ENCODE data around the gene PCDHGA3. TPM values are rescaled to one million over a fixed set of nuclear protein-coding genes. Genes with fewer than 3 reads are reported as not detected.
"Not testable (repeated sequence)": the region's sequence is repeated elsewhere in the genome, so short reads cannot be mapped to it uniquely, and the experiment has no call there.

PCDHGA3 gene
- total and polyA plus RNA-seq, 2 donors (not counting 1 experiment from before 2014, with no cell fraction given): 1.4 to 2.8 TPM

DNA sequence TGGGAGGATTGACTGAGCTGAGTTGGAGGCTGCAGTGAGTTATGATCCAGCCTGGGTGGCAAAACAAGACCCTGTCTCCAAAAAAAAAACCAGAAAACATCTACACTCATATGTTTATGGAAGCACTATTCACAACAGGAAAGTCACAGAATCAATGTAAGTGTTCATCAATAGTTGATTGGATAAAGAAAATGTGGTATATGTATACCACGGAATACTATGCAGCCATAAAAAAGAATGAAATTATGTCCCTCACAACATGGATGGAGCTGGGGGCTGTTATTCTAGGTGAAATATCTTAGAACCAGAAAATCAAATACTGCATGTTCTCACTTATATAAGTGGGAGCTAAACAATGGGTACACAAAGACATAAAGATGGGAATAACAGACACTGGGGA, 37.0 kb upstream of the PCDHGA3 start:
- Histone ChIP-seq H3K4me1 (ENCODE audit: control insufficient read depth, extremely low read depth, insufficient read depth, low read length) (no peaks in the 10 kb centered on the region), H2AFZ (ENCODE audit: low read length) (no peak overlapping the region), H4K20me1 (ENCODE audit: control insufficient read depth, extremely low read depth, insufficient read depth, low read length) (no peaks in the 10 kb centered on the region), H3K9ac (ENCODE audit: insufficient read depth, low read length) (no peak overlapping the region), H3K9me3 (ENCODE audit: control insufficient read depth, insufficient read depth, low read depth, low read length) (no peaks in the 10 kb centered on the region), H3K27me3 (ENCODE audit: control insufficient read depth, insufficient read depth, low read length) (no peaks in the 10 kb centered on the region), H3K4me2 (ENCODE audit: extremely low read depth, insufficient read depth, low read length) (no peak overlapping the region), H3K27ac (ENCODE audit: insufficient read depth, low read length) (no peak overlapping the region), H3K4me3 (replicated peaks in 1 of 4; ENCODE audit: control extremely low read depth in 1 of 4, insufficient read depth in 1 of 4, low read depth in 3 of 4, low read length in 4 of 4) (no peak overlapping the region), H3K79me2 (ENCODE audit: control insufficient read depth, insufficient read depth, low read length) (no peaks in the 10 kb centered on the region), H3K36me3 (ENCODE audit: control insufficient read depth, insufficient read depth, low read length) (no peaks in the 10 kb centered on the region)
- DNase-seq (ENCODE audit: low read depth in 2 of 2): no peak
- no peak for TF ChIP-seq CTCF (conservative IDR thresholded peaks at IDR 0.05 in 1 of 2, IDR thresholded peaks at IDR 0.05 in 1 of 2; ENCODE audit: low read depth in 1 of 2, low read length in 2 of 2)
- TF ChIP-seq EZH2 (IDR thresholded peaks at IDR 0.05; ENCODE audit: low read length, missing control alignments): no peak

DNA sequence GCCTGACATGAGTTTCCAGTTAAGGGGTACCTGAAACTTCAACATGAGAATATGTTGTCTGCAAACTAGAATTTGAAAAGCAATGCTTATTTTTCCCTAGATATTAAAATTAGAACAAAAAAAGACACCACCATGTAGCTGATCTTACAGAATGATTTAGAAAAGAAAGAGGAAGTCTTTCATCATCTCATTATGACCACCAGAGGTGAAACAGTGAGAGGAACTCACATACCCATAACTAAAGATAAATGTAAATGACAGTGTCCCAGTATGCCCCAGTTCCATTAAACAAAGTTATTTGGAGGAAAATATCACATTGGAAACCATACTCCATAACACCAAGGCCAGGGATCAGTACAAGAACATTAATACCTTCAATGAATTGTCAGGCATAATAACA, 29.9 kb upstream of the PCDHGA3 start:
- H3K4me1 ChIP-seq (ENCODE audit: control insufficient read depth, extremely low read depth, insufficient read depth, low read length): no peaks in the 10 kb centered on the region
- peaks cover 12% of the 10 kb centered on the region for H3K79me2 ChIP-seq (ENCODE audit: control insufficient read depth, insufficient read depth, low read length)
- H3K9ac ChIP-seq (ENCODE audit: insufficient read depth, low read length): no peak overlapping the region

DNA sequence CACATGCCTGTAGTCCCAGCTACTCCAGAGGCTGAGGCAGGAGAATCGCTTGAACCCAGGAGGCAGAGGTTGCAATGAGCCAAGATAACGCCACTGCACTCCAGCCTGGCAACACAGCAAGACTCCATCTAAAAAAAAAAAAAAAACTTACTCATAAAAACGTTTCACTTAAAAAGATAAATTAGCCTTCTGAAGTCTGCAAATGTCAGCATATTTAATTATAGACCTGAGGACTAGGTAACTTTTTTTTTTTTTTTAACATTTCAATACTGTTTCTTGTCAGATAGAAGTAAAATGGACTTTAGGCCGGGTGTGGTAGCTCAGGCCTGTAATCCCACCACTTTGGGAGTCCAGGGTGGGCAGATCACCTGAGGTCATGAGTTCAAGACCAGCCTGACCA, 26.7 kb upstream of the PCDHGA3 start:
- H3K27ac ChIP-seq (ENCODE audit: insufficient read depth, low read length); H4K20me1 ChIP-seq (ENCODE audit: control insufficient read depth, extremely low read depth, insufficient read depth, low read length); DNase-seq (ENCODE audit: low read depth in 2 of 2); H3K4me1 ChIP-seq (ENCODE audit: control insufficient read depth, extremely low read depth, insufficient read depth, low read length); H3K4me3 ChIP-seq (replicated peaks in 1 of 4; ENCODE audit: control extremely low read depth in 1 of 4, insufficient read depth in 1 of 4, low read depth in 3 of 4, low read length in 4 of 4); H3K27me3 ChIP-seq (ENCODE audit: control insufficient read depth, insufficient read depth, low read length); H3K9ac ChIP-seq (ENCODE audit: insufficient read depth, low read length); H2AFZ ChIP-seq (ENCODE audit: low read length); H3K4me2 ChIP-seq (ENCODE audit: extremely low read depth, insufficient read depth, low read length); H3K36me3 ChIP-seq (ENCODE audit: control insufficient read depth, insufficient read depth, low read length): not testable (repeated sequence)
- peaks cover 12% of the 10 kb centered on the region for H3K9me3 ChIP-seq (ENCODE audit: control insufficient read depth, insufficient read depth, low read depth, low read length)
- H3K79me2 ChIP-seq (ENCODE audit: control insufficient read depth, insufficient read depth, low read length): peaks cover 25% of the 10 kb centered on the region

More for the DNA sequence above, 29.9 kb upstream of the PCDHGA3 start:
- H3K36me3 ChIP-seq (ENCODE audit: control insufficient read depth, insufficient read depth, low read length): no peaks in the 10 kb centered on the region
- H3K4me2 ChIP-seq (ENCODE audit: extremely low read depth, insufficient read depth, low read length): no peak overlapping the region
- H4K20me1 ChIP-seq (ENCODE audit: control insufficient read depth, extremely low read depth, insufficient read depth, low read length): no peaks in the 10 kb centered on the region
- TF ChIP-seq EZH2 (IDR thresholded peaks at IDR 0.05; ENCODE audit: low read length, missing control alignments) (no peak), CTCF (conservative IDR thresholded peaks at IDR 0.05 in 1 of 2, IDR thresholded peaks at IDR 0.05 in 1 of 2; ENCODE audit: low read depth in 1 of 2, low read length in 2 of 2) (no peak)
- H3K9me3 ChIP-seq (ENCODE audit: control insufficient read depth, insufficient read depth, low read depth, low read length): peaks cover 3% of the 10 kb centered on the region
- no peak for DNase-seq (ENCODE audit: low read depth in 2 of 2)
- no peak overlapping the region for H3K27ac ChIP-seq (ENCODE audit: insufficient read depth, low read length)
- no peak overlapping the region for H2AFZ ChIP-seq (ENCODE audit: low read length)
- H3K4me3 ChIP-seq (replicated peaks in 1 of 4; ENCODE audit: control extremely low read depth in 1 of 4, insufficient read depth in 1 of 4, low read depth in 3 of 4, low read length in 4 of 4): no peak overlapping the region
- no peaks in the 10 kb centered on the region for H3K27me3 ChIP-seq (ENCODE audit: control insufficient read depth, insufficient read depth, low read length)

Measured in fibroblast of lung (primary cell).